A673 (cell line): ENCODE results near the gene PRELID2.

ENCODE experiments used
- CTCF ChIP-seq: fragments of 300-800, 200-600 bp; sonication (generic); conservative IDR thresholded peaks from 2 replicates; pipeline ENCODE4 v1.5.1; 2017; ENCODE audit warnings: low read depth, mild to moderate bottlenecking, antibody characterized with exemption, low read length, moderate library complexity, mixed read lengths
- EZH2 ChIP-seq: fragments of 200-600 bp; sonication (generic); IDR thresholded peaks from 2 replicates; pipeline ENCODE4 v1.6.1; 2017; ENCODE audit warnings: borderline replicate concordance, low read depth, mild to moderate bottlenecking, mixed read lengths, antibody characterized with exemption, low read length; ENCODE audit not compliant: poor library complexity, severe bottlenecking

GRCh38 chr5:145780982-145781381 lies 54.2 kb downstream of the PRELID2 start:
- no peak for TF ChIP-seq CTCF
- no peak for TF ChIP-seq EZH2
